ENCODE results near the gene SHMT2. TPM values are rescaled to one million over a fixed set of nuclear protein-coding genes. Genes with fewer than 3 reads are reported as not detected.

Gene SHMT2
- total and polyA plus RNA-seq, 4 donors: 34.3 to 59.1 (median 51.9) TPM

DNA sequence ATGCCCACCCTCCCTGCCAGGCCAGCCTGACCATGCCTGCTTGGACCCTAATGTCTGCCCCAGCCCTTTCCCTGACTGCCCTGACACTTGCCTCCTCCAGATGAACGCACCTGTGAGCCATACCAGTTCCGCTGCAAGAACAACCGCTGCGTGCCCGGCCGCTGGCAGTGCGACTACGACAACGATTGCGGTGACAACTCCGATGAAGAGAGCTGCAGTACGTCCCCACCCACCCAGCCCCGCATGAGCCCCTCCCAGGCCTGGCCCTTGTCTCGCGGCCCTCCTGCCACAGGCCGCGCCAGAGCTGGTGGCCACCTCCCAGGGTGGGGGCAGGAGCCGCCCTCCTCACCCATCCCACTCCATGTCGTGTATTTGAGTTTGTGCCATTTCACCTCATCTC, 27.2 kb upstream of the SHMT2 start:
- intact Hi-C loops (cut with DNase I): no loop called here
- ATAC-seq (ENCODE audit: low FRiP score): no peak
- H3K4me1 ChIP-seq (ENCODE audit: control insufficient read depth in 1 of 2, insufficient read depth in 2 of 2, low read length in 2 of 2): no peaks in the 10 kb centered on the region
- DNase-seq: no peak
- no peak overlapping the region for H3K4me3 ChIP-seq (ENCODE audit: low read length in 2 of 2)
- no peak overlapping the region for H3K27ac ChIP-seq (ENCODE audit: low read depth in 1 of 2, low read length in 2 of 2)
- H3K36me3 ChIP-seq (ENCODE audit: control insufficient read depth in 1 of 2, insufficient read depth in 2 of 2, low read length in 1 of 2): peaks cover 12 to 18% of the 10 kb centered on the region in 2 donors
- WGBS, 2 donors: 88 to 89% methylated on average over 15 to 19 of the region's 19 CpGs
- H3K27me3 ChIP-seq (ENCODE audit: control insufficient read depth in 1 of 2, insufficient read depth in 2 of 2, low read length in 1 of 2): no peaks in the 10 kb centered on the region
- no peaks in the 10 kb centered on the region for H3K9me3 ChIP-seq (ENCODE audit: control insufficient read depth, low read length)

DNA sequence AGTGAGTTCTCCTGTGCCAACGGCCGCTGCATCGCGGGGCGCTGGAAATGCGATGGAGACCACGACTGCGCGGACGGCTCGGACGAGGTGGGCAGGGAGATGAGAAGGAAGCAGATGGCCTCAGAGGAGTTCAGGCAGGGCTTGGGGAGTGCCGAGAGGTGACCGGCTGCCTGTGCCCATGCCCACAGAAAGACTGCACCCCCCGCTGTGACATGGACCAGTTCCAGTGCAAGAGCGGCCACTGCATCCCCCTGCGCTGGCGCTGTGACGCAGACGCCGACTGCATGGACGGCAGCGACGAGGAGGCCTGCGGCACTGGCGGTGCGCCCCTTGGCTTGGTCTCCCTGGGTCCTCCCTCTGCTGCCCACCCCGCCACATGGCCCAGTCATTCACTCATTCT, 26.3 kb upstream of the SHMT2 start:
- DNase-seq: no peak
- Histone ChIP-seq H3K27me3 (ENCODE audit: control insufficient read depth in 1 of 2, insufficient read depth in 2 of 2, low read length in 1 of 2) (no peaks in the 10 kb centered on the region), H3K9me3 (ENCODE audit: control insufficient read depth, low read length) (no peaks in the 10 kb centered on the region), H3K36me3 (ENCODE audit: control insufficient read depth in 1 of 2, insufficient read depth in 2 of 2, low read length in 1 of 2) (peaks cover 12 to 14% of the 10 kb centered on the region in 2 donors), H3K27ac (ENCODE audit: low read depth in 1 of 2, low read length in 2 of 2) (no peak overlapping the region), H3K4me3 (ENCODE audit: low read length in 2 of 2) (no peak overlapping the region), H3K4me1 (ENCODE audit: control insufficient read depth in 1 of 2, insufficient read depth in 2 of 2, low read length in 2 of 2) (no peaks in the 10 kb centered on the region)
- intact Hi-C loops (cut with DNase I): no loop called here
- WGBS, 2 donors: 93 to 94% methylated on average over 28 of the region's 28 CpGs
- ATAC-seq (ENCODE audit: low FRiP score): no peak

DNA sequence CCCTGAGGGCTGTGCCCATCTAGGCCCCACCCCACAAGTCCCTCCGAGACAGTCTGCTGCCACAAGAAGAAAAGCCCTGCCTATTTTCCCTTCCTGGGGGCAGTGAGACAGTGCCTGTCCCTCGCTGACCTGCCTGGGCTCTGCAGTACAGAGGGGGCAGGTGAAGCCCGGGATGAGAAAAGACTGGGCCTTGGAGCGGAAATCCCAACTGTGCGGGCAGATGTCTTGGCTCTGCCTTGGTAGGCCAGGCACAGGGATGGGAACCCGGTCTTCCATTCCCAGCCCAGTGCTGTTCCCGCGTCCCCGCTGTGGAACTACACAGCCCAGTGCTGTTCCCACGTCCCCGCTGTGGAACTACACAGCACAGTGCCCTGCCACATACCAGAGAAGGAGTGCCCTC, 25.7 kb upstream of the SHMT2 start:
- DNase-seq: no peak
- Histone ChIP-seq H3K4me3 (ENCODE audit: low read length in 2 of 2) (no peak overlapping the region), H3K9me3 (ENCODE audit: control insufficient read depth, low read length) (no peaks in the 10 kb centered on the region), H3K36me3 (ENCODE audit: control insufficient read depth in 1 of 2, insufficient read depth in 2 of 2, low read length in 1 of 2) (peaks cover 12% of the 10 kb centered on the region in 2 donors), H3K4me1 (ENCODE audit: control insufficient read depth in 1 of 2, insufficient read depth in 2 of 2, low read length in 2 of 2) (no peaks in the 10 kb centered on the region), H3K27ac (ENCODE audit: low read depth in 1 of 2, low read length in 2 of 2) (no peak overlapping the region), H3K27me3 (ENCODE audit: control insufficient read depth in 1 of 2, insufficient read depth in 2 of 2, low read length in 1 of 2) (no peaks in the 10 kb centered on the region)
- WGBS, 2 donors: 76 to 79% methylated on average over 11 of the region's 11 CpGs
- no peak for ATAC-seq (ENCODE audit: low FRiP score)
- intact Hi-C loops (cut with DNase I): no loop called here

DNA sequence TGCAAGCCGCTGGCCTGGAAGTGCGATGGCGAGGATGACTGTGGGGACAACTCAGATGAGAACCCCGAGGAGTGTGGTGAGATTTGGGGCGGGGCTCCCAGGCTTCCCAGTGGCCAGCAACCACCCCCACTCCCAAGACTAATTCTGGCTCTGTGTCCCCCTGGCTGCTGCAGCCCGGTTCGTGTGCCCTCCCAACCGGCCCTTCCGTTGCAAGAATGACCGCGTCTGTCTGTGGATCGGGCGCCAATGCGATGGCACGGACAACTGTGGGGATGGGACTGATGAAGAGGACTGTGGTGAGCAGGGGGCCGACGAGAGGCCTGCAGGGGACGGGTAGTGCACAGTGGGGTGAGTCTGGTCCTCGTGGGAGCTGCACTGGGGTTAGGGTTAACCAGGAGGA, 25.1 kb upstream of the SHMT2 start:
- no peak overlapping the region for H3K27ac ChIP-seq (ENCODE audit: low read depth in 1 of 2, low read length in 2 of 2)
- DNase-seq (no peak), ATAC-seq (ENCODE audit: low FRiP score) (no peak)
- H3K27me3 ChIP-seq (ENCODE audit: control insufficient read depth in 1 of 2, insufficient read depth in 2 of 2, low read length in 1 of 2): no peaks in the 10 kb centered on the region
- intact Hi-C loops (cut with DNase I): no loop called here
- peaks cover 9 to 11% of the 10 kb centered on the region in 2 donors for H3K36me3 ChIP-seq (ENCODE audit: control insufficient read depth in 1 of 2, insufficient read depth in 2 of 2, low read length in 1 of 2)
- no peak overlapping the region for H3K4me3 ChIP-seq (ENCODE audit: low read length in 2 of 2)
- WGBS, 2 donors: 88 to 89% methylated on average over 19 of the region's 19 CpGs
- no peaks in the 10 kb centered on the region for H3K9me3 ChIP-seq (ENCODE audit: control insufficient read depth, low read length)
- no peaks in the 10 kb centered on the region for H3K4me1 ChIP-seq (ENCODE audit: control insufficient read depth in 1 of 2, insufficient read depth in 2 of 2, low read length in 2 of 2)

DNA sequence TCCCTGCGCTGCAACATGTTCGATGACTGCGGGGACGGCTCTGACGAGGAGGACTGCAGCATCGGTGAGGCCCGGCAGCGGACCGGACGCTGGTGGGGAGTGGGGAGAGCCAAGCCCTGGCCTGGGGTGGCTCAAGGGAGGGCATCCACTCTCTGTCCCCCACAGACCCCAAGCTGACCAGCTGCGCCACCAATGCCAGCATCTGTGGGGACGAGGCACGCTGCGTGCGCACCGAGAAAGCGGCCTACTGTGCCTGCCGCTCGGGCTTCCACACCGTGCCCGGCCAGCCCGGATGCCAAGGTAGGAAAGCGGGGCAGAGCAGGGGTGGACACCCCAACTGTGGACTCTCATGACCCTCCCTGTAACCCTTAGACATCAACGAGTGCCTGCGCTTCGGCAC, 24.3 kb upstream of the SHMT2 start:
- Histone ChIP-seq H3K36me3 (ENCODE audit: control insufficient read depth in 1 of 2, insufficient read depth in 2 of 2, low read length in 1 of 2) (peaks cover 4 to 11% of the 10 kb centered on the region in 2 donors), H3K4me3 (ENCODE audit: low read length in 2 of 2) (no peak overlapping the region), H3K27me3 (ENCODE audit: control insufficient read depth in 1 of 2, insufficient read depth in 2 of 2, low read length in 1 of 2) (no peaks in the 10 kb centered on the region), H3K27ac (ENCODE audit: low read depth in 1 of 2, low read length in 2 of 2) (no peak overlapping the region), H3K9me3 (ENCODE audit: control insufficient read depth, low read length) (no peaks in the 10 kb centered on the region), H3K4me1 (ENCODE audit: control insufficient read depth in 1 of 2, insufficient read depth in 2 of 2, low read length in 2 of 2) (no peaks in the 10 kb centered on the region)
- WGBS, 2 donors: 92 to 93% methylated on average over 22 to 26 of the region's 26 CpGs
- intact Hi-C loops (cut with DNase I): no loop called here
- ATAC-seq (ENCODE audit: low FRiP score): no peak
- DNase-seq: no peak

DNA sequence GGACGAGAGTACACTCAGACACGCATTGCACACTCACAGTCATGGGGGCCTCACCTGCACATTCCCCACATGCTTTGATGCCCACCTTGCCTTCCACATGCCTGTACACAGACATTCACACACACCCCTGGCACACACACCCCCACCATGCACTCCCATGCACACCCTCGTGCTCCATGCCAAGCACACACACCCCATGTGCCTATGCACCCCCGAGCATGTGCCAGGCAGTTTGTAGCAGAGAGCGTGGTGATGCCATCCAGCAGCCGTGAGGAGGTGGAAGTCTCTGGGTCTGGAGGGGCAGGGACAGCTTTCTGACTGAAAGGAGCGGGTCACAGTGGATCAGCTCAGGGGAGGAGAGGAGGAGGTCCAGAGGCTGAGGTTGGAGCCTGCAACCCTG, 23.6 kb upstream of the SHMT2 start:
- DNase-seq (no peak), ATAC-seq (ENCODE audit: low FRiP score) (no peak)
- H3K27ac ChIP-seq (ENCODE audit: low read depth in 1 of 2, low read length in 2 of 2): no peak overlapping the region
- H3K9me3 ChIP-seq (ENCODE audit: control insufficient read depth, low read length): no peaks in the 10 kb centered on the region
- H3K27me3 ChIP-seq (ENCODE audit: control insufficient read depth in 1 of 2, insufficient read depth in 2 of 2, low read length in 1 of 2): no peaks in the 10 kb centered on the region
- no peak overlapping the region for H3K4me3 ChIP-seq (ENCODE audit: low read length in 2 of 2)
- WGBS, 2 donors: 81 to 85% methylated on average over 7 of the region's 7 CpGs
- H3K36me3 ChIP-seq (ENCODE audit: control insufficient read depth in 1 of 2, insufficient read depth in 2 of 2, low read length in 1 of 2): peaks cover 4 to 11% of the 10 kb centered on the region in 2 donors
- intact Hi-C loops (cut with DNase I): no loop called here
- H3K4me1 ChIP-seq (ENCODE audit: control insufficient read depth in 1 of 2, insufficient read depth in 2 of 2, low read length in 2 of 2): no peaks in the 10 kb centered on the region

DNA sequence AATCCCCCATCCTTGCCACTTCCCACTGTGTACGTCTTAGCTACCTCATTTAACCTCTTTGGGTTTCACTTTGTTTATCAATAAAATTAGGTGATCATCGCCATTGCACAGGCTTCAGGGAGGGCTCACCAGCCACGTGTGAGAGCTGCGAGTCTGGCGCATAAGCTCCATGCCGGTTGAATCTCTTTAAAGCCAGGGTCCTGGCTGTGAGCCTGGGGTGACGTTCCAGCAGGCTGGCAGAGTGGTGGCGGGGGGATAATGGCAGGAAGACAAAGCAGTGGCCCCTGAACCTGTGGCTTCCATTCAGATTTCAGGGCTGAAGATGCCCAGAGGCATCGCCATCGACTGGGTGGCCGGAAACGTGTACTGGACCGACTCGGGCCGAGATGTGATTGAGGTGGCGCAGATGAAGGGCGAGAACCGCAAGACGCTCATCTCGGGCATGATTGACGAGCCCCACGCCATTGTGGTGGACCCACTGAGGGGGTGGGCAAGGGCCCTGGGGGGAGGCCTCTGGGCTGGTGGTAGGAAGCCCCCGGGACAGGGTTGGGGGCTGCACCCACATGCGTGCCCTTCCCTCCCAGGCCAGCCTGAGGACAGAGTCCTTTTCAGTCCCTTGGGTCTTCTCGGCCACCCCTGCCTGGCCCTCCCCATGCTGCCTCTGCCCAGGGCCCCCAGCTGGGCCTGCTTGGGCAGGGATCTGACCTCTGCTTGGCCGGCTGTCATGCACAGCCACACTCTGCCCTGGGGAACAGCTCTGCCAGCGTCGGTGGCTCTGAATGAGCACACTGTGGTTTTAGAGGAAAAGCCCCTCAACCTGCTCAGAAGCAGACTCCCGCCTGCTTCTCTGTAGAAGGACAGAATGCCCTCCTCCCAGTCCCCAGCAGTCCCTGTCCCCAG, 21.5 kb upstream of the SHMT2 start:
- no peak overlapping the region for H3K27ac ChIP-seq (ENCODE audit: low read depth in 1 of 2, low read length in 2 of 2)
- no peak overlapping the region for H3K4me3 ChIP-seq (ENCODE audit: low read length in 2 of 2)
- WGBS, 2 donors: 75 to 78% methylated on average over 28 to 29 of the region's 29 CpGs
- ATAC-seq (ENCODE audit: low FRiP score) (no peak), DNase-seq (no peak)
- H3K27me3 ChIP-seq (ENCODE audit: control insufficient read depth in 1 of 2, insufficient read depth in 2 of 2, low read length in 1 of 2): no peaks in the 10 kb centered on the region
- peaks cover 0 to 7% of the 10 kb centered on the region in 2 donors for H3K36me3 ChIP-seq (ENCODE audit: control insufficient read depth in 1 of 2, insufficient read depth in 2 of 2, low read length in 1 of 2)
- no peaks in the 10 kb centered on the region for H3K4me1 ChIP-seq (ENCODE audit: control insufficient read depth in 1 of 2, insufficient read depth in 2 of 2, low read length in 2 of 2)
- no peaks in the 10 kb centered on the region for H3K9me3 ChIP-seq (ENCODE audit: control insufficient read depth, low read length)
- intact Hi-C loops (cut with DNase I): no loop called here

DNA sequence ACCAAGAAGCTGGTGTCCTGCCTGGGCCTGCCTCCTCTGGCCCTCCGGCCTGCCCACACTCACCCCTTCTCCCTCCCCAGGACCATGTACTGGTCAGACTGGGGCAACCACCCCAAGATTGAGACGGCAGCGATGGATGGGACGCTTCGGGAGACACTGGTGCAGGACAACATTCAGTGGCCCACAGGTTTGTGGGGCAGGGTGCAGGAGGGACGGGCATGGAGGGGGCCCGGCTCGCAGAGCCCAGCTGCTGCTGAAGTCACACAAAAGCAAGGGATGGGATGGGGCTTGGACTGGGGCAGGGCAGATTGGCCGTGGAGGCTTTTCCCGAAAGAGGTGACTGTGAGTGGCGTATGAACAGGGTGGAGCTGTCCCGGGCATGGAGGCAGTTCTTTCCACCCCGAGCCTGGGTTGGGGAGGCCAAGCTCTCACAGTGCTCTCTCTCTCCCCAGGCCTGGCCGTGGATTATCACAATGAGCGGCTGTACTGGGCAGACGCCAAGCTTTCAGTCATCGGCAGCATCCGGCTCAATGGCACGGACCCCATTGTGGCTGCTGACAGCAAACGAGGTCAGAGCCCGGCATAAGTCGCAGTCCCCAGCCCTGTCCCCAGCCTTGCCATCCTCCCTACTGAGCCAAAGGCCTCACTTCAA, 20.8 kb upstream of the SHMT2 start:
- Histone ChIP-seq H3K27me3 (ENCODE audit: control insufficient read depth in 1 of 2, insufficient read depth in 2 of 2, low read length in 1 of 2) (no peaks in the 10 kb centered on the region), H3K27ac (ENCODE audit: low read depth in 1 of 2, low read length in 2 of 2) (no peak overlapping the region), H3K36me3 (ENCODE audit: control insufficient read depth in 1 of 2, insufficient read depth in 2 of 2, low read length in 1 of 2) (peaks cover 0 to 3% of the 10 kb centered on the region in 2 donors), H3K4me1 (ENCODE audit: control insufficient read depth in 1 of 2, insufficient read depth in 2 of 2, low read length in 2 of 2) (no peaks in the 10 kb centered on the region), H3K4me3 (ENCODE audit: low read length in 2 of 2) (no peak overlapping the region), H3K9me3 (ENCODE audit: control insufficient read depth, low read length) (no peaks in the 10 kb centered on the region)
- no peak for ATAC-seq (ENCODE audit: low FRiP score)
- 40 to 44% methylated on average over 20 to 22 of the region's 22 CpGs for WGBS, 2 donors
- intact Hi-C loops (cut with DNase I): no loop called here
- DNase-seq: peak in 1 of 2 donors; percentile 79

DNA sequence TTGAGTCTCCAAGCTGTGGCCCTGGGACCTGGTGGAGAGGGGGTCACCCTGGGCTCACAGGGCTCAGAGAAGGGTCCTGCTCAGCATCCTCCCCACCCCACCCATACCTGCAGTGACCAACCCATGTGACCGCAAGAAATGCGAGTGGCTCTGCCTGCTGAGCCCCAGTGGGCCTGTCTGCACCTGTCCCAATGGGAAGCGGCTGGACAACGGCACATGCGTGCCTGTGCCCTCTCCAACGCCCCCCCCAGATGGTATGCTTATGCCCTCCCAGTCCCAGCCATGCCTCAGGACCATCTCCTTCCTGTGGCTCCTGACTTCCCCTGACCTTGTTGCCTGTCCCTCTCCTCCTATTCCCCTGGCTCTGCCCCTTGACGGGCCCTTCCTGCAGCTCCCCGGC, 19.6 kb upstream of the SHMT2 start:
- WGBS, 2 donors: 84 to 85% methylated on average over 8 of the region's 8 CpGs
- no peaks in the 10 kb centered on the region for H3K9me3 ChIP-seq (ENCODE audit: control insufficient read depth, low read length)
- no peak overlapping the region for H3K4me3 ChIP-seq (ENCODE audit: low read length in 2 of 2)
- peaks cover 0 to 3% of the 10 kb centered on the region in 2 donors for H3K36me3 ChIP-seq (ENCODE audit: control insufficient read depth in 1 of 2, insufficient read depth in 2 of 2, low read length in 1 of 2)
- H3K27ac ChIP-seq (ENCODE audit: low read depth in 1 of 2, low read length in 2 of 2): no peak overlapping the region
- DNase-seq: no peak
- intact Hi-C loops (cut with DNase I): no loop called here
- no peaks in the 10 kb centered on the region for H3K27me3 ChIP-seq (ENCODE audit: control insufficient read depth in 1 of 2, insufficient read depth in 2 of 2, low read length in 1 of 2)
- H3K4me1 ChIP-seq (ENCODE audit: control insufficient read depth in 1 of 2, insufficient read depth in 2 of 2, low read length in 2 of 2): no peaks in the 10 kb centered on the region
- no peak for ATAC-seq (ENCODE audit: low FRiP score)

Measured in aorta (tissue), 5 donors.